Measurements from ENCODE around the gene DUSP11.
"Not testable (repeated sequence)": the region's sequence is repeated elsewhere in the genome, so short reads cannot be mapped to it uniquely, and the experiment has no call there.

DUSP11 gene

DNA sequence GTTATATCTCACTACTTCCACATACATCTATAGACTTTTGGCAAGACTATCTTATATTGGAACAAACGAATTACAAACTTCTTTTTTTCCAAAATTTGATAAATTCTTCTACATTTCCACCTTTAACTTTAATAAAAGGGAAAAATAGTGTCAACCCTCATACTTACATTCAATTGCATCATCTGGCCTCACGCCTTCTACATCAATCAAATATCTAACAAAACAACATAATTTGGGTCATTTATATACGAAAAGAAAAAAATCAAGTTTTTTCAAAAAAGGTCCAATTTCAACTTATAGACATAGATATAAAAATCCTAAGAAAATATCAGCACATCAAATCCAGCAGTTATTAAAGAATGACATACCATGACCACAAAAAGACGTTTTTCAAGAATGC is 12.9 kb downstream of the DUSP11 start:
- no peak overlapping the region for H3K27ac ChIP-seq
- no peaks in the 10 kb centered on the region for H3K9me3 ChIP-seq
- H3K36me3 ChIP-seq: peaks cover 87% of the 10 kb centered on the region
- H3K27me3 ChIP-seq: no peaks in the 10 kb centered on the region
- no peaks in the 10 kb centered on the region for H3K4me1 ChIP-seq (ENCODE audit: control insufficient read depth in 1 of 2, insufficient read depth in 1 of 2, low read depth in 1 of 2, low read length in 1 of 2)
- TF ChIP-seq, protein P1, sequence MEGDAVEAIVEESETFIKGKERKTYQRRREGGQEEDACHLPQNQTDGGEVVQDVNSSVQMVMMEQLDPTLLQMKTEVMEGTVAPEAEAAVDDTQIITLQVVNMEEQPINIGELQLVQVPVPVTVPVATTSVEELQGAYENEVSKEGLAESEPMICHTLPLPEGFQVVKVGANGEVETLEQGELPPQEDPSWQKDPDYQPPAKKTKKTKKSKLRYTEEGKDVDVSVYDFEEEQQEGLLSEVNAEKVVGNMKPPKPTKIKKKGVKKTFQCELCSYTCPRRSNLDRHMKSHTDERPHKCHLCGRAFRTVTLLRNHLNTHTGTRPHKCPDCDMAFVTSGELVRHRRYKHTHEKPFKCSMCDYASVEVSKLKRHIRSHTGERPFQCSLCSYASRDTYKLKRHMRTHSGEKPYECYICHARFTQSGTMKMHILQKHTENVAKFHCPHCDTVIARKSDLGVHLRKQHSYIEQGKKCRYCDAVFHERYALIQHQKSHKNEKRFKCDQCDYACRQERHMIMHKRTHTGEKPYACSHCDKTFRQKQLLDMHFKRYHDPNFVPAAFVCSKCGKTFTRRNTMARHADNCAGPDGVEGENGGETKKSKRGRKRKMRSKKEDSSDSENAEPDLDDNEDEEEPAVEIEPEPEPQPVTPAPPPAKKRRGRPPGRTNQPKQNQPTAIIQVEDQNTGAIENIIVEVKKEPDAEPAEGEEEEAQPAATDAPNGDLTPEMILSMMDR (IDR thresholded peaks at IDR 0.05): no peak
- H3K4me3 ChIP-seq (ENCODE audit: low read depth in 1 of 2, low read length in 1 of 2): no peak overlapping the region

DNA sequence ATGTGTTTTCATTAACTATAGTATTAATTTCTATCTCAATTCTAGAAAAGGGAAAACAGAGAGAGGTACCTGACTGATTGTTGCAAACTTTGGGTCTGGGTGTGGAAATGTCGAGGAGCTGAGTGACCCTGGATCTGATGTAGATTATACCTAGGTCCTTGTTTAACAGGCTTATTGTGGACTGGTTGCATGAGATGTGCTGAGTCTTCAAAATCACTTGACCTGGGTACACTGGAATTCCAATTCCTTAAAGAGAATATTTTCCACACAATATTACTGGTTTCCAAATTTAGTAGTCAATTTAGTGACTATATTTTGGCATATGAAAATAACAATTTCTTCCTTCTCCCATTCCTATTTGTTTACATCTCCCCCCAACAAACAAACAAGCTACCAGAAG is 13.6 kb downstream of the DUSP11 start:
- H3K9me3 ChIP-seq: no peaks in the 10 kb centered on the region
- H3K27ac ChIP-seq: no peak overlapping the region
- no peaks in the 10 kb centered on the region for H3K4me1 ChIP-seq (ENCODE audit: control insufficient read depth in 1 of 2, insufficient read depth in 1 of 2, low read depth in 1 of 2, low read length in 1 of 2)
- peaks cover 90% of the 10 kb centered on the region for H3K36me3 ChIP-seq
- TF ChIP-seq, protein P1 (IDR thresholded peaks at IDR 0.05): no peak
- H3K4me3 ChIP-seq (ENCODE audit: low read depth in 1 of 2, low read length in 1 of 2): no peak overlapping the region
- H3K27me3 ChIP-seq: no peaks in the 10 kb centered on the region

DNA sequence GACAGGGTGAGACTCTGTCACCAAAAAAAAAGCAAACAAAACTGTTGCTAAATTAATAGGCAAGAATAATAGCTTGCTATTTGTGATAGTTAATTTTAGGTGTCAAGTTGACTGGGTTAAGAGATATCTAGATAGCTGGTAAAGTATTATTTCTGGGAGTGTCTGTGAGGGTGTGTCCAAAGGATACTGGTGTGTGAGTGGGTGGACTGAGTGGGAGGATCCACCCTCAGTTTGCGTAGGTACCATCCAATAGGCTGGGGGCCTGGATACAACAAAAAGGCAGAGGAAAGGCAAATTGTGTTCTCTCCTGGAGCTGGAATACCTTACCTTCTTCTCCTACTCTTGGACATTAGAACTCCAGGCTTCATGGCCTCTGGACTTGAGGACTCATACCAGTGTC is 15.0 kb downstream of the DUSP11 start:
- no peaks in the 10 kb centered on the region for H3K27me3 ChIP-seq
- H3K4me1 ChIP-seq (ENCODE audit: control insufficient read depth in 1 of 2, insufficient read depth in 1 of 2, low read depth in 1 of 2, low read length in 1 of 2): no peaks in the 10 kb centered on the region
- peaks cover 92% of the 10 kb centered on the region for H3K36me3 ChIP-seq
- H3K9me3 ChIP-seq: no peaks in the 10 kb centered on the region
- TF ChIP-seq, protein P1 (IDR thresholded peaks at IDR 0.05): no peak
- H3K27ac ChIP-seq: no peak overlapping the region
- H3K4me3 ChIP-seq (ENCODE audit: low read depth in 1 of 2, low read length in 1 of 2): no peak overlapping the region

- no peaks in the 10 kb centered on the region for H3K9me3 ChIP-seq
- no peak overlapping the region for H3K4me3 ChIP-seq (ENCODE audit: low read depth in 1 of 2, low read length in 1 of 2)
- H3K27me3 ChIP-seq: no peaks in the 10 kb centered on the region
- TF ChIP-seq, protein P1 (IDR thresholded peaks at IDR 0.05): no peak
- H3K4me1 ChIP-seq (ENCODE audit: control insufficient read depth in 1 of 2, insufficient read depth in 1 of 2, low read depth in 1 of 2, low read length in 1 of 2): no peaks in the 10 kb centered on the region
- H3K27ac ChIP-seq: no peak overlapping the region
- peaks cover 93% of the 10 kb centered on the region for H3K36me3 ChIP-seq
Observed at GRCh38 chr2:73762571-73762970, 17.3 kb downstream of the DUSP11 start.

DNA sequence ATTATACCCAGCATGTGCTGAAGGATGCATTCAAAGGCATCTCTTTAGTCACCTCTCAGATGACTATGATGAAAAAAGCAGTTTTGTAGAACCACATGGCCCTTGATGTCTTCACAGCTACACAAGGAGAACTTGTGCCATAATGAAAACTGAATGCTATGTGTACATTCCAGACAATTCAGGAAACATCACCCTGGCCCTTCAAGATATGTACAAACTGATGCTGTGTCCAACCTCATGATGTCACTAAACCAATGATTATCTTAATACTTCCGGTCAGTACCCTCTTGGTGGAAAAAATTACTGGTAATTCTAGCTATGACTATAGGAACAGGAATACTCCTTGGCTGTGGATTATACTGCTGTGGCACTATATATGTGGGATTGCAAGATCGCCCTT is 20.0 kb downstream of the DUSP11 start:
- Histone ChIP-seq H3K27me3 (no peaks in the 10 kb centered on the region), H3K9me3 (no peaks in the 10 kb centered on the region), H3K4me3 (ENCODE audit: low read depth in 1 of 2, low read length in 1 of 2) (no peak overlapping the region), H3K36me3 (peaks cover 95% of the 10 kb centered on the region), H3K27ac (no peak overlapping the region), H3K4me1 (ENCODE audit: control insufficient read depth in 1 of 2, insufficient read depth in 1 of 2, low read depth in 1 of 2, low read length in 1 of 2) (no peaks in the 10 kb centered on the region)
- TF ChIP-seq, protein P1 (IDR thresholded peaks at IDR 0.05): no peak

DNA sequence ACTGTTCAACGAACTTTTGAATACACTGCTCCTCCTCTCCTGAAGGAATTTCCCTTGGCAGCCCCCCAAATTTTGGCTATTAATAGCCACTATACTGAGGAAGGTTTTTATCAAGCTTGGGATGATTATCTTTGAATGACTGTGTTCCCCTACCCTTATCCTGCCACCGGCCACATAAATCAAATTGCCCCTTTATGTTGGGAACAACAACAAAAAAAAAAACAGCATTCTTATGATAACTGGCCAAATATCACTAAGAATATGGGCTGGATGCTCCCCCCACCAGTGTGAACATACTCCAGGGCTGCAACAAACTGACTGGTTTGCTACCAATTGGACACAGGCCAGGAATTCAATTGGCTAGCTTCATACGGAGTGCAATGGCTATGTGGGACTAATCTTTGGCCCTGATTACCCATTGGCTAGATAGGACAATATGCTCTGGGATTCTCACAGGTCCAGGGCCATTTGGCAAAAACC is 20.6 kb downstream of the DUSP11 start:
- H3K36me3 ChIP-seq: peaks cover 95% of the 10 kb centered on the region
- H3K4me3 ChIP-seq (ENCODE audit: low read depth in 1 of 2, low read length in 1 of 2): no peak overlapping the region
- no peaks in the 10 kb centered on the region for H3K4me1 ChIP-seq (ENCODE audit: control insufficient read depth in 1 of 2, insufficient read depth in 1 of 2, low read depth in 1 of 2, low read length in 1 of 2)
- no peaks in the 10 kb centered on the region for H3K27me3 ChIP-seq
- no peaks in the 10 kb centered on the region for H3K9me3 ChIP-seq
- no peak overlapping the region for H3K27ac ChIP-seq
- TF ChIP-seq, protein P1 (IDR thresholded peaks at IDR 0.05): no peak

- not testable (repeated sequence) for H3K27me3 ChIP-seq; H3K4me3 ChIP-seq (ENCODE audit: low read depth in 1 of 2, low read length in 1 of 2); H3K9me3 ChIP-seq; H3K27ac ChIP-seq; H3K4me1 ChIP-seq (ENCODE audit: control insufficient read depth in 1 of 2, insufficient read depth in 1 of 2, low read depth in 1 of 2, low read length in 1 of 2)
- peaks cover 89% of the 10 kb centered on the region for H3K36me3 ChIP-seq
Observed at GRCh38 chr2:73754332-73754731, 25.6 kb downstream of the DUSP11 start.

All from neutrophil (primary cell).